ENCODE measurements around the gene CAMTA1.
"Not testable (repeated sequence)": the region's sequence is repeated elsewhere in the genome, so short reads cannot be mapped to it uniquely, and the experiment has no call there.

Gene CAMTA1

DNA sequence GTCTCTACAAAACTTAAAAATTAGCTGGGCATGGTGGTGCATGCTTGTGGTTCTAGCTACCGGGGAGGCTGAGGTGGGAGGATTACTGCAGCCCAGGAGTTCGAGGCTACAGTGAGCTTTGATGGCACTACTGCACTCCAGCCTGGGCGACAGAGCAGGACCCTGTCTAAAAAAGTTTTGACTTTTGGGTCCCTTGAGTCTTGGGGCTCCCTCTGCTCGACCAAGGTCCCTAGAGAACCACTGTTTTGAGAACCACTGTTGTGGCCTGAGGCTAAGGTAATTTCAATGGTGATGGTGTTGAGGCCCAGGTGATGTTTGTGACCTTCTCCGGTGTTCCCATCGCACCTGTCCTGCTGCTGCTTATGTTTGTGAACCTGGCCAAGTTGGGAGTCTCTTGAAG is 3.1 kb upstream of the CAMTA1 start:
- no peak for DNase-seq

GRCh38 chr1:6783221-6783620 is 2.0 kb upstream of the CAMTA1 start:
- DNase-seq = no peak

DNA sequence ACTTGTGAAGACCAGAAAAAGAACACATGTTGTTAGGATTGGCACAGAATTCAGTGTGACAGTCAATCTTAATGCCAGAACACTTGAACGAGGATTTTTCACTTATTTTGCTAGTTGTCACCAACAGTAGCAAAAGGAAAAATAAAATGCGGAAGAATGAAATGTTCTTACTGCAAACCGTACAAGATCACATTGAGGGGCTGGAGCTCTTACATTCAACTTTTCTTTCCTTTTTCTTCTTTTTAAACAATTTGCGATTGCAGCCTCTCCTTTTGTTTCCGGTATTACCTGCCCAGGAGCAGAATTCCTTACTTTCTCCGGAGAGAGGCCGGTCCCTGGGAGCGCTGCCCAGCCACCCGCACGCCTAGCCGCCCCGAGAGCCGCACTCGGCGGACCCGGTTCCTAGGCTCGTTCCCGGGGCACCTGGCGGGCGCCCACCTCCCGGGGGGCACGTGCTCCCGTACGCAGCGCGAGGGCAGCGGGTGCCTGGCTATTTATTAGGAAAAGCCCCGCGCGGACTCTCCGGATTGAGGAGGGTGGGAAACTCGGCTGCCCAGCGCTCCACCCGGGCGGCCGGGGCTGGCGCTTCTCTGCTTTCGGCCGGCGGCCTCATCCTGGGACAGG is 1.2 kb upstream of the CAMTA1 start:
- DNase-seq = peak; percentile 65

GRCh38 chr1:6784560-6785317 is 515 bp upstream of the CAMTA1 start:
- DNase-seq = peak; percentile 99

GRCh38 chr1:6785728-6786505 is 663 bp downstream of the CAMTA1 start:
- DNase-seq = peak; percentile 59

GRCh38 chr1:6788946-6789345 is 3.7 kb downstream of the CAMTA1 start:
- DNase-seq = no peak

DNA sequence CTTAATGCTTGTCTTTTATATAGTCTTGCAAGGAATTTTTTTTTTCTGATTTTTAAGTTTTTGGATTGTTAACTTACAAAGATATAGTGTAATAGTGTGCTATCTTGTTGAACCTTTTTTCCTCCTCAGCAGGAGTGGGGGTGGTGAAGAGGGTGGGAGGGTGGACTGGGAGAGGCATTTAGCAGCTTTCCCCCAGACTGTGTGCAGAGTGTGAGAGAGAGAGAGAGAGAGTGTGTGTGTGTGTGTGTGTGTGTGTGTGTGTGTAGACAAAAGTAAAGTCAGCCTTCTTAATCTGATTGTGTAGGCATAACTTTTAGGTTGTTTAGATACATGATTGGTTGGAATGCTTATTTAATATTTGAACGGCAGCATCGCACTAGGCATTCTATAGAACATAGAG is 4.9 kb downstream of the CAMTA1 start:
- DNase-seq = no peak

DNA sequence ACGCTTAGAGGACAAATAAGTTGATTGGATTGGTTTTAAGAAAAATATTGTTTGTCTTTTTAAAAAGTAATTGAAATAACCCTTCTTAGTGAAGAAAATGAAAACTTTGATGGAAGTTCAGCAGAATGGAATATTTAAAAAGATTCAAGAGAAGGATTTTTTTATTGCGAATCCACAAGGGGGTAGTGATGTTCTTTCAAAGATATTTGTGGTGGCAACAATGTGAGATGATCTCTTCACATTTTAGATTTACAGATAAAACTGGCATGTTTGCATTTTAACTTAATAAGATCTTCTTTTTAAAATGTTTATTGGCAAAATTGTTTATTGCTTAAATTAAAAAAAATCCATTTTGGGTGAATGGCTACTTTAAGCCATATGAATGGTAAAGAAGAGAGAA is 8.9 kb downstream of the CAMTA1 start:
- DNase-seq = peak; percentile 42

GRCh38 chr1:6795203-6795602 is 9.9 kb downstream of the CAMTA1 start:
- no peak for DNase-seq

DNA sequence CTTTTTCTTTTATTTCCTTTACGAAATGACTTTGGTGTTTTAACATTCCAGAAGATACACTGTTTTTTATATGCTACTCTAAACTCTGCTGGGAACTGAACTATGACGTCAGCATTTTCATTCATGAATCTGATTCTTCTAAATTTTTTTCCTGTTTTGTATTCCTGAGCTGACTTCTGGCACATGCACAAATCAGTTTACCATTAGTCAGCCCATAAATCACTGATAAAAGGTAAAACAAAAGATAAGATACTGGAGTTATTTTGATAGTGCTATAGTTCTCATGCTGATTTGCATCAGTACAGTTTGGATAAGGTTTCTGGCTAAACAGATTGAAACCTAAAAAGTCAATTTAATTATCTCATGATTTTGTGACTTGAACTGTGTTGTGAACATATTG is 10.4 kb downstream of the CAMTA1 start:
- DNase-seq = no peak

DNA sequence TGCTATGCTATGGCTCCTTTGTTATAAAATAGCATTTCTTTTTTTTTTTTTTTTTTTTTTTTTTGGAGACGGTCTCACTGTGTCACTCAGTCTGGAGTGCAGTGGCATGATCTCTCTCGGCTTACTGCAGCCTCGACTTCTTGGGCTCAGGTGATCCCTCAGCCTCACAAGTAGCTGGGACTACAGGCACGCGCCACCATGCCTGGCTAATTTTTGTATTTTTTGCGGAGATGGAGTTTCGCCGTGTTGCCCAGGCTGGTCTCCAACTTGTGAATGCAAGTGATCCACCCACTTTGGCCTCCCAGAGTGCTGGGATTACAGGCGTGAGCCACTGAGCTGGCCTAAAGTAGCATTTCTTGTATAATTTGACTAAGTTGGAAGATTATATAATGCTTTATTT is 10.8 kb downstream of the CAMTA1 start:
- DNase-seq = no peak

DNA sequence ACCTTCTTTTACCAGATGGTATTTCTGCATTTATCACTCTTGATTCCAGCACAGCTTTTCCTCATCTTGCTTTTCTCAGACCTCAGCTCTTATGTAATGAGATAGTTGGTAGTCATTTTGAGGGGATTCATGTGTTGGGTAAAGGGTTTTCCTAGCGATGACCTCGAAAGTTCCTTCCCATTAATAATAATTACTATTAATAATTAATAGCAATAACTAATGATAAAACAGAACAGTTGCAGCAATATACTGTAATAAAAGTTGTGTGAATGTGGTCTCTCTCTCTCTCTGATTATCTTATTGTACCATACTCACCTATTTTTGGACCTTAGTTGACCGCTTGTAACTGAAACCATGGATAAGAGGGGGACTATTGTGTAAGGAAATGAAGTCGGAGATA is 14.2 kb downstream of the CAMTA1 start:
- no peak for DNase-seq

DNA sequence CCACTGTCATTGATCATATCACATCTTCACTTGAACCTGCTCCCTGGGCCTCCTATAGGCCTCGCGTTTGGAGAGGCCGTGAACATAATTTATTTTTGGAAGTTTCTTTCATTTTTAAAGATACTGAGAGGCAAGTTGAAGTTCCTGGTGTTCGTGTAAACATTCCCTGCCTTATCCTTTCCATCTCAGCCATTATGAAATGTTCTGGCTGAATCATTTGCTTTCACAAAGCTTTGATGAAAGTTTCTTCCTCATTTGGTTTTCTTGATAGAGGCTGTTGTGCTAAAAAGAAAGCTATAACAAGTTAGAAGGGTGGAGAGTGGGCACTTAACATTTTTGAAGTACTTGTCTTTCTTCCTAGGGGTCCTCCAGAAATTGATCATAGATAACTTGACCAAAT is 15.5 kb downstream of the CAMTA1 start:
- DNase-seq = no peak

DNA sequence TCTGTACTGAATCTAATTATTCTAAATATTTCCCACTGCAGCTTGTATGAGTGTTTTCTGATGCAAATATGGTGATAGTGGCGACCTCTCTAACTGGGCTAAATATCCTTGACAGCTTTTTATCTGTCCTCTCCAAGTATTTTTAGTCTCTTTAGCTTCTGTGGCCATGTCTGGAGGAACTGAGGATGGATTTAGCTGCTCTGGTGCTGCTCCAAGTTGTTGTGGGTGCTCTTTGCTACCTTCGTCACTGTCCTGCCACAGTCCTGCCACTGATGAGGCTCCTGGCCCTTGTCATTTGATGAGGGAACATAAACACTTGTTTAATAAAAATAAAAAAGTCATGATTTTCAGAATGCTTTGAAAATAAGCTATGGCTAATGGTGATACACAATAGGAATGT is 15.9 kb downstream of the CAMTA1 start:
- DNase-seq = no peak

DNA sequence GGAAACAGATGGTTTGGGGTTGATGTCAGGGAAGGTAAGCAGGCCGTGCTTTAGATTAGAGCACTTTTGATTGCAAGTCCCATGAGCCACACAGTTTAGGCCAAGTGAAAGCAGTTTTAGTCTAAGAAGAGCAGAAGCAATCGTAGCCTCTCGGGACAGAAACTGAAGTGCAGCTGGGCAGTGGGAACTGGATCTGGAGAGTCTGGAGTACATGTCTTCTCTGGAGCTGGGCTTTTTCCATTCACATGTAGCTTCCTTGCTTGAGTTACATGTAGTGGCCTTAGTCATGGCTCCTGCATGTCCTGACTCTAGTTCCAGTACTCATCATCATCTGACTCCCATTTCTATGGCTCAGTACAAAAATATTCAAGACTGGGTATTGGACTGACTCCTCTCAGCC is 16.7 kb downstream of the CAMTA1 start:
- DNase-seq = no peak

DNA sequence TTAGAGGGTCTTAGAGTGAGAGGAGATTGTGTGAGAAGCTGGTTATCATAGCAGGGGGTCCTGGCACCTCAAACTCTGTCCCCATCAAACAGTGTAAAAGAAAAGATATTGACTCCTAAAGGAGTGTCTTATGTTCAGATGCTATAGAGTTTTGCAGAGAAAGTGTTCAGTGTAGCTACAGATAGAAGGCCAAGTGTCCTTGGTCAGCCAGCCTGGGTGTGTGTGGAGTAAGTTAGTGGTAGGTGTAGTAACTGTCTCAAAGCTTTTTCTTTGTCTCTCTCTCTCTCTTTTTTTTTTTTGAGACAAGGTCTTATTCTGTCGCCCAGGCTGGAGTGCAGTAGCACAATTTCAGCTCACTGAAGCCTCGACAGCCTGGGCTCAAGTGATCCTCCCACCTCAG is 17.2 kb downstream of the CAMTA1 start:
- no peak for DNase-seq

DNA sequence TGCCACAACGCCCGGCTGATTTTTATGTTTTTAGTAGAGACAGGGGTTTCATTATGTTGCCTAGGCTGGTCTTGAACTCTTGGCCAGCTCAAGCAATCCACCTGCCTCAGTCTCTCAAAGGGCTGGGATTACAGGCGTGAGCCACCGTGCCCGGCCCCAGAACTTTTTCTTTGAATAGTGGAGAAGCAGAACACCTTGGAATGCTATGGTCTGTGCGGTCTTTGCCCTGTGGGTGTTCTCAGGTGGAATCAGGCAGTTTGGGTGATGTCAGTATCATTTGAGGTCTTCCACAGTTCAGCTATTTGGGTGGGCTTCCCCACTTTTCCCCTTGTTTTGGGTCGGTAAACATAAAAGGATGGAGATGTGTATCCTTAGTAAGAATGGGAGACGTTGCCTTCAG is 17.6 kb downstream of the CAMTA1 start:
- no peak for DNase-seq

DNA sequence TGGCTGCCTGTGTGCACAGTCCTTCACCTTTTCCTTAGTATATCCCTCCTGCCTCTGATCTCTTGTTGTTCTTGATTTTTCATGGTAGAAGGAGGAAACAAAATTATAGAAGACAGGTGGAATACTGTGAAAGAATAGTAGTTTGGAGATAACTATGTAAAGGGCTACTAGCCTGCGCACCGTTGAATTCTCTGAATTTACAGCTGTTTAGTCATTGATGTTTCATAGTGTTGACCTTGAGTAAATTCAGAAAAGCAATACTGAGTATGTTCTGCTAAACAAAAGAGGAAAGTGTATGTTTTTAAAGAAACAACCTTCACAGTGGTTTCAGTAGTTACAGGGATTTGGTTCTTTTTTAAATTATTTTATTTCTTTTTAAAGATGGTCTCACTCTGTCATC is 18.1 kb downstream of the CAMTA1 start:
- DNase-seq = no peak

DNA sequence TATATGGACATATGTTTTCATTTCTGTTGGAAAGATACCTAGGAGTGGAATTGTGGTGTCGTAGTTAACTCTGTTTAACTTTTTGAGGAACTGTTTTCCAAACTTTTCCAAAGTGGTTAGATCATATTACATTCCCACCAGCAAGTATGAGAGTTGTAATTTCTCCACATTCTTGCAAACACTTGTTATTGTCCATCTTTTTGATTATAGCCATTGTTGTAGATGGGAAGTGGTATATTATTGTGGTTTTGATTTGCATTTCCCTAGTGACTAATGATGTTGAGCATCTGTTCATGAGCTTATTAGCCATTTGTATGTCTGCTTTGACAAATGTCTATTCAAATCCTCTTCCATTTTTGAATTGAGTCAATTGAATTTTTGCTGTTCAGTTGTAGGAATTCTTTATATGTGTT is 19.8 kb downstream of the CAMTA1 start:
- DNase-seq = no peak

DNA sequence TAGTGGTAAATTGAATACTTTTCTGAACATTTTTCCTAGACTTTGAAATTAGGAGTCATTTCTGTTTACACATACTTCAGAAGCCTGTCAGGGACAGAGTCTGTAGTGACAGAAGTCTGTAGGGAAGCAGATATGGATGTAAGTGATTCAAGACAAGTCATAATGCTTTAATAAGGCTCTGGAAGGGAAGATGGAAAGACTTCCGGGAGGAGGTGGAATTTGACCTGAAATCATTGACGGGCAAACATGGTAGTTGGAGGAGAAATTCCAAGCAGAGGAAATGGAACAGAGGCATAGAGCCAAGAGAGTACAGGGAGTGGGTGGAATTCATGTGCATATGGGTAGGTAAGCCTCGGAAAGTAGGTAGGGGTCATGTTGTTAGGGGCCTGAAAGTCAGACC is 22.5 kb downstream of the CAMTA1 start:
- DNase-seq = no peak

DNA sequence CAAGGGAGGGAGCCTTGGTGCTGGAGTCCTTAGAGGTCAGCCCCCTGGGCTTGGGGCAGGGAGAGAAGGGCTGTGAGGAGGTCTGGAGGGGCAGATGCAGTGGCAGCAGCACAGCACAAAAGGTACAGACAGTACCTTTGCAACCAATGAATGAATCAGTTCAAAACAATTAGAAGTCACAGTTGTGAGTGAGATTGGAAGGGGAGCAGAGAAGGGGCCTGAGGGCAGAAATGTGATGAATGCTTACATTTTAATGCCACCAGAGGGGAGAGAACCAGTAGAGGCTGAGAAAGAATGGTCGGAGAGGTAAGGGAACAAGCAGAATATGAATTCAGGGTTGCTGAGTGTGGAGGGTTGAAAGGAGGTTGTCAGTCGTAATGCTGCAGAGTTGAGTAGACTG is 24.2 kb downstream of the CAMTA1 start:
- DNase-seq = no peak

- not testable (repeated sequence) for DNase-seq
Observed at GRCh38 chr1:6810146-6810734, 25.0 kb downstream of the CAMTA1 start.

DNA sequence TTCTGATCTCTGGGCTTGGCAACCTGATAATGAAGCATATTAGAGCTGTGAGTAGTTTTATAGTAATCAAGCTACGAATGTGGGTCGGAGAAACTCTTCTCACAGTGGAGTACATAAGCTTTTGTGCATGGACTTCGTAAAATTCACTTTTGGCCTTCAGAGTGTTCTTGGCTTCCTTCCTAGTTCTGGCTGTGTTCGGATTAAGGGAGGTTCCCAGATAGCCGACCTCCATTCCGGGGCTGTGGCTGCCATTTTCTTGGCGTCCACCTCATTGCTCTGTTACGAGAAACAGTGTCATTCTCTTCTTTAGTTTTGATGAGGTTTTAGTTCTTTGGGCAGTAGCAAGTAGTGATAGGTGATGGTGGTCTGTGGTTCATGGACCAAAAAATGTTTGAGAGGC is 26.3 kb downstream of the CAMTA1 start:
- no peak for DNase-seq

DNA sequence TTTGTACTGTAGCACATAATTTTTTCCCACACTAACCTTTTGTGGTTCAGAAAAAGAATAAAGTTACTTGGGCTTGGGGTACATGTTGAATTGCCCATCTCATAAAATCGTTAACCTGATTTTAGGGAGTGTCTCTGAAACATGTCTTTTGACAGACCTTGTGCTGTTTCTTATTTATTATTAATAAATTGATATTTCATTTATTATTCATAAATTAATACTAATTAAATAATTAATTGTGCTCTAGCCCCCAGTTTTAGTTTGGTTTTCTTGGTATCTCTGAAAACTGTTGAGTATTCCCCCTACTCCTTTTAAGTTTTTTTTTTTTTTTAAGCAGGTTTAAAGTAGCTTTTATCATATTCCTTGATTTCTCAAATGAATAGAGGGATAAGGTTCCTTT is 27.9 kb downstream of the CAMTA1 start:
- DNase-seq = no peak

Measured in NCI-H2227 treated with DMSO at 0.1 percent for 48 hours (cell line).